Esophagus muscularis mucosa (tissue), 4 donors: ENCODE data around the gene RNU11.

Source experiments
- CTCF ChIP-seq, 3 experiments: fragments of 200-600 bp in 2 of 3; fragments of 450-650 bp in 1 of 3; sonication (generic) in 2 of 3; IDR thresholded peaks; one replicate each; pipeline ENCODE4 v1.5.1; 2017 to 2019; ENCODE audit warnings: antibody characterized with exemption in 3 of 3, mild to moderate bottlenecking in 2 of 3, moderate library complexity in 1 of 3
- EP300 ChIP-seq: sonication (generic); formaldehyde crosslinking; IDR thresholded peaks from one replicate; pipeline ENCODE4 v1.6.1; 2017; ENCODE audit warnings: antibody characterized with exemption
- POLR2A ChIP-seq: fragments of 450-650 bp; IDR thresholded peaks from one replicate; pipeline ENCODE4 v1.6.1; 2017; ENCODE audit warnings: antibody characterized with exemption, moderate library complexity, mild to moderate bottlenecking, low read depth

- no peak for TF ChIP-seq CTCF (IDR thresholded peaks at IDR 0.05)
- TF ChIP-seq EP300: no peak
- TF ChIP-seq POLR2A: no peak
Observed at GRCh38 chr1:28666806-28667205, 18.4 kb downstream of the RNU11 start.
